Stimulated activated CD8-positive, alpha-beta memory T cell treated with anti-CD3 and anti-CD28 coated beads, Interleukin-15, amount 100 ng/mL, for 24 hours (primary cell): ENCODE results near the gene MNX1.

Experiments used
- DNase-seq: peaks from one replicate; pipeline ENCODE4 v3.0.0-alpha.2; 2020; ENCODE audit warnings: low read depth

Gene MNX1

DNA sequence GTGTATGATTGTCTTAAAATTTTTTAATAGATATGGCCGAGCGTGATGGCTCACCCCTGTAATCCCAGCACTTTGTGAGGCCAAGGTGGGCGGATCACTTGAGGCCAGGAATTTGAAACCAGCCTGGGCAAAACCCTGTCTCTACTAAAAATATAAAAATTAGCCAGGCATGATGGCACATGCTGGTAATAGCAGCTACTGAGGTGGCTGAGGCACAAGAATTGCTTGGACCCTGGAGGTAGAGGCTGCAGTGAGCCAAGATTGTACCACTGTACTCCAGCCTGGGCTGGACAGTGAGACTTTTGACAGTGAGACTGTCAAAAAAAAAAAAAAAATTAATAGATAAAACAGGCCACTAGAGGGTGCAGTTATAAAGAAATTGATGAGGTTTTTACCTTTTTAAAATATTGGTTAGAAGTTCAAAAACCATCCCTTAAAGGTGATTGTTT, 40.5 kb downstream of the MNX1 start:
- DNase-seq = no peak

GRCh38 chr7:156968183-156968582, 42.3 kb downstream of the MNX1 start:
- no peak for DNase-seq

GRCh38 chr7:156966387-156966786, 44.1 kb downstream of the MNX1 start:
- DNase-seq = no peak

GRCh38 chr7:156964971-156965370, 45.5 kb downstream of the MNX1 start:
- DNase-seq = no peak

- DNase-seq = no peak
Measured at GRCh38 chr7:156963472-156963871, 47.0 kb downstream of the MNX1 start.

DNA sequence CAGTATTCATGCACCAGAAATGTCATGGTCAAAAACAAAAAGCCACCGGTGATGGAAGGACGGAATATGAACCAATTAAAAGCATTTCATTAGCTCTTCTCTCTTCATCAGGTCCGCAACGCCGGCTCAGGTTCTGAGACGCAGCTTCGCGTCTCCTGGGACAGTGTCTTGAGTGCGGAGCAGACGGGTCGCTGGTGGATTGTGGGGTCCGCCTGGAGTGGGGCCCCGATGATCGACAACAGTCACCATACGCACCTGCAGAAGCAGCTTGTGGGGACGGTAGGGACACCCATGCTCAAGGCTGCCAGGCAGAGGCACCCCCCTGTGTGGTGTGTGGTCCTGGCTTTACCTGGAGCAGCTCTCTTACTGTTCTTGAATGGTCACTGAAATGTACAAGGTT, 47.6 kb downstream of the MNX1 start:
- no peak for DNase-seq

GRCh38 chr7:156962145-156962544, 48.3 kb downstream of the MNX1 start:
- DNase-seq = no peak

- DNase-seq = no peak
Measured at GRCh38 chr7:156956727-156957126, 53.7 kb downstream of the MNX1 start.

GRCh38 chr7:156954941-156955340, 55.5 kb downstream of the MNX1 start:
- DNase-seq = no peak
